Esophagus muscularis mucosa (tissue), 3 donors: Measurements from ENCODE around the gene GABRA4.

Experiments
- CTCF ChIP-seq, 3 experiments: fragments of 200-600 bp in 2 of 3; fragments of 450-650 bp in 1 of 3; sonication (generic) in 2 of 3; IDR thresholded peaks; one replicate each; pipeline ENCODE4 v1.5.1; 2017 to 2019; ENCODE audit warnings: antibody characterized with exemption in 3 of 3, mild to moderate bottlenecking in 2 of 3, moderate library complexity in 1 of 3
- POLR2AphosphoS5 ChIP-seq, 2 donors: sonication (generic); formaldehyde crosslinking; IDR thresholded peaks; one replicate each; pipeline ENCODE4 v1.6.1; 2017; ENCODE audit warnings: antibody characterized with exemption in 2 of 2

GRCh38 chr4:47010347-47010911 is 17.0 kb upstream of the GABRA4 start:
- no peak for TF ChIP-seq CTCF (IDR thresholded peaks at IDR 0.05)
- no peak for TF ChIP-seq POLR2AphosphoS5 (IDR thresholded peaks at IDR 0.05)
